T-helper 2 cell treated with Interferon-gamma antibody and Interleukin-4, amounts not matched to agents 100 ng/mL and 5 ng/mL, for 36 hours (primary cell): ENCODE results near the gene VPS35L. TPM values are rescaled to one million over a fixed set of nuclear protein-coding genes. Genes with fewer than 3 reads are reported as not detected.

Source experiments
- intact Hi-C: fragments of 100-400 bp; cut with micrococcal nuclease; formaldehyde crosslinking; loops from one replicate; pipeline ENCODE4 v1.15.1; 2023
- total RNA-seq: library from RNA; stranded (reverse); gene quantifications from 2 replicates; pipeline ENCODE4 v1.2.3, GENCODE V29; 2022

The VPS35L gene
- total RNA-seq, 1 donor from 2014 or later, result 59.5 TPM

DNA sequence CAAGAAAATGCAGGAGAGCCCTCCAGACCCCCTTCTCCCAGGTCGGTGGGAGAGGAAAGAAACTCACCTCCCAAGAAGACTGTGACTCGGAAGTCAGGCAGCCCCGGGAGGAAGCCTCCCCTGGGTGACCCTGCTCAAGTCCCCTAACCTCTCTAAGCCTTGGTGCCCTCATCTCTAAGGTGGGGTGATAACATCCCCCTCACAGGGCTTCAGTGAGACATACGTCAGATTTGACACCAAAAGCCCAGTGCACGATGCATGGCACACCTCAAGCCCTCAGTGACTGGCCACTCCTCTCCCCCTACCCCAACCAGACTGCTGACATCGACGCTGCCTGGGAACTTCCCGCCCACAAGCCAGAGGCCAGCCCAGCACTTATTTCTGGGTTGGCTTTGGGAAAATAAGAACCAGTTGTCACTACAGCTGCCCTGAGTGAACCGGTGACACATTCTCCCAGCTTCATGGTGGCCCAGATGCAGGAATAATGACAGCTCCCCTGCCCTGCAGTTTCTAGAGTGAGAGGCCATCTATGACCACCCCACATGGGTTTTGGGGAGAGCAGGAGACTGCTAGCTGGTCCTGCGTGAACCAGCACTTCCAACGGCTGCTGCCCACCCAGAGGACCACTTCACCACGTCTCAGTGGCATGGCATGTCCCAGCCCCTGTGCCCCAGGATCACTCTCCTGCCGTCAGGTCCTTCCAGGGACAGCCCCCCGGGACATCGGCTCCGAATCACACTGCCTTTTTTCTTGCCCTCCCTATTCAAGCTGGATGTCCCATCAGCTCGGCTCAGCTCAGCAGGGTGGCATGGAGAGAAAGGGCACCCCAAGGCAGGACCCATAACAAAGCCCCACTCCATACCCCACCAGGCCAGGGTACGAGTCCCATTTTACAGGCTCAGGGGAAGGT is 153.0 kb downstream of the VPS35L start:
- intact Hi-C loops, result no loop called here

DNA sequence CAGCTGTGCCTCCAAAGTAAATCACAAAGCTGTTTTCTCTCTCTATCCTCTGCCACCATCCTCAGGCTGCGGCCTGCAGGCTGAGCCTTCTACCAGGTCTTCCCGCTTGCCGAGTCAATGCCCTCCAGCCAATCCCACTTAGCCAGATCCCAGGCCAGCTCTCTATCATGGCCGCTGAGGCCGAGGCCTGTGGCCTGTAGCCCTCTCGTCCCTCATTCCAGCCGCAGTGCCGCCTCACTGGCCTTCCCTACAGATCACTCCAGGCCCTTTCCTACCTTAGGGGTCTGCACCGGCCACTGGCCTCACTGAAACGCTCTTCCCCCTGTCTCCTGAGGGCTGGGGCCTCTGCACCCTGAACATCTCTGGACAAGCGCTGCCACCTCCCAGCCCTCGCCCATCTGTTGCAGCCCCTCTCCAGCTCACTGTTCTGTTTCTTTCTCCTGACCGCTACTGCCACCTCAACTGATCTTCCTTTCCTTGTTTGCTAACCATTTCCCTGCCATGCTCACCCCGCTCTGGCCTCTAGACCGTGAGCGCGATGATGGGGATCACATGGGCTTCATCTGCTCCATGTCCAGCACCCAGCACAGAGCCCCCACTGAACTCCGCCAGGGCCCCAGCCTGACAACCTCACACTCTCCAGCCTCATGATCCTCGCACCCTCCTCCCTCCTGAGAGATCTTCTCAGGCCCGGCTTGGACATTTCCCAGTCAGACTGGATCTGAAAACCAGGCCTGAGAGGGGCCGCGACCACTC is 154.1 kb downstream of the VPS35L start:
- intact Hi-C loops, result no loop called here

DNA sequence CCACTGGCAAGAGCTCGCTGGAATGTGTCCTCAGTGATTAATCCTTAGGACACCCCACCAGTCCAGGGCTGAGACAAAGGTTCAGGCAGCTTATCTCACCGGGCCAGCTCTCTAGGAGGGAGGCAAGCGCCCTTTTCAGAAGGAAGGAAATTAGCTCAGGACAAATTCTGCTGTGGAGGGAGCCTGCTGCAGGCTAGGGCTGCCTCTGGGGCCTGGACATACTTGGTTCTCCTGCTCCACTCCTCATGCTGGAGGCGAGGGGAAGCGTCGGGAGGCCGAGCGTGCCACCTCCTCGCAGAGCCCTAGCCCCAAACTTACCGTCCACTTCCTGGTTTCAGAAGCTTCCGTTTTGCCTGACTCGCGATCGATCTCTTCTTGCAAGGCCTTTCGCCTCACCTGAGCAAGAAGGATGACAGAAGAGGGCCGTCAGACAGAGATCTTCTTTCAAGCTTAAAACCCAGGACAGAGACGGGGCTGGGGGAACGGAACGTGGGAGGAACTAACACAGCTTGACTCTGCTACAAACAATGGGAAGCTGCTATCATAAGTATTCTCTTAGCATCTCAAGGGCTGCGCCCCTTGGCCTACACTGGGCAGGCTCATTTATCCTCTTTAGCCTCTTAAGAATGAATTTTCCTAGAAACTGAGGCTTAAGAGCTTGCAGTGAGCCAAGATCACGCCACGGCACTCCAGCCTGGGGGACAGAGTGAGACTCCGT is 154.8 kb downstream of the VPS35L start:
- intact Hi-C loops, result no loop called here

DNA sequence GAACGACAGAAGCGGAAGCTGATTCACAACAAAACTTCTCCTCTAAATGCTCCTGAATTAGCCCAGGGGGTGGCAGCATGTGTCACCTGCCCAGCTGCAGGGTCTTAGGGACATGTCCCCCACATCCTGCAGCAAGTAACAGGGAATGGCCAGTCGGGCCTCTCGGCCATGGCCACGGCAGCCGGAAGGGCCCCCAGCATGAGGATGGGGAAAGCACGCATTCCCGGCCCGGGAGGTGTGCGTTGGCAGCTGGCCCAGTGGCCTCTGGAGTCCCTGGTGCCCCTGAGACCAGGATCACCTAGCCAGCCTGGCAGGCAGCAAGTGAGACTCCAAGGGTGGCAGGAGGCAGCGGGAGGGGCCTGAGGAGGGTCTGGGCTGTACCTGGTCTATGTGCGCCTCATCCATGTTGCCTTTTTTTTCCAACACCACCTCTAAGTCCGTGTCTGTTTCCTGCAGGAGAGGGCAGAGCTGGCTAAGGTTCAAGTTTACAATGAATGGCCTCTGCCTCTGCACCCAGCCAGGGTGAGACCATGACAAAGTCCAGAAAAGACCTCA is 155.6 kb downstream of the VPS35L start:
- intact Hi-C loops, result no loop called here

DNA sequence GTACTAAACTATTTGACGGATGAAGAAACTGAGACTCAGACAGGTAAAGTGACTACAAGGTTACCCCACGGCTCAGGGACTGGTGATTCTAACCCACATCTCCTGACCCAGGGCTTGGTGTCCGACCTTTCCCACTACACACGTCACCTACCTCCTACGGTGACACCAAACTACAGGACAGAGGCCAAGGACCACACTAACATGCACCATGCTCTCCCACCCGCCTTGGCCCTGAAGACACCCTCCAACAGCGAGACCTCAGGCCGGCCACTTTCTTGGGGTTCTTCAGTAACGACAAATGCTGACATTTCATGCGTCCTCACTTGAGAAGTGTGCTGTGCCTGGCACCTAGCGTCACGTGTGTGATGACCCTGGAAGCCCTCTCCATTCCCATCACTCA is 156.1 kb downstream of the VPS35L start:
- intact Hi-C loops, result no loop called here

DNA sequence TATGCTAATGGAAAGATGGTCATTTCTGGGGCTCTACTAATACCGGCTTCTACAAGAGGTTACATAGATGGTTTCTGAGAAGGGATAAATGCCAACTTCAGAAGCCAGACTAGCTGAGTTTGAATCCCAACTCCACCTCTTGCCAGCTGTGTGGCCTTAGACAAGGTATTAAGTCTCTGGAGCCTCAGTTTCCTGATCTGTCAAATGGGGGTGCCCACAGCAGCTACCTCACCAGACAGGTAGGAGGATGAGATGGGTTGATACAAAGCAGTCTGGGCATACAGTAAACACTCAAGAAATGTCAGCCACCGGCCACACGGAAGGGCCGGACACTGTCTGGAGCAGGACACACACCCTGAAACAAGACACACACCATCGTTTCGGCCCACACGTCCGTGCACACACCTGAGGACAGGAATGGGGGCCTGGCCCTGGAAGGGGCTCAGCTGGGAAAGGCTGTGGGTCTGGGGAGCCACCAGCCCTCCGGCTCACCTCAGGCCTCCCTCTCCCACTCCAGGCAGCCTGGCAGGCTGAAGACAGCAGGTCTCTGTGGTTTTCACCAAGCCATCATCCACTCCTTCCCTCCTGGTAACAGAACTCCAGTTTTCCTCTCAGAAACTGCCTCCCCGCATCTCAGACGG is 157.0 kb downstream of the VPS35L start:
- intact Hi-C loops, result no loop called here

DNA sequence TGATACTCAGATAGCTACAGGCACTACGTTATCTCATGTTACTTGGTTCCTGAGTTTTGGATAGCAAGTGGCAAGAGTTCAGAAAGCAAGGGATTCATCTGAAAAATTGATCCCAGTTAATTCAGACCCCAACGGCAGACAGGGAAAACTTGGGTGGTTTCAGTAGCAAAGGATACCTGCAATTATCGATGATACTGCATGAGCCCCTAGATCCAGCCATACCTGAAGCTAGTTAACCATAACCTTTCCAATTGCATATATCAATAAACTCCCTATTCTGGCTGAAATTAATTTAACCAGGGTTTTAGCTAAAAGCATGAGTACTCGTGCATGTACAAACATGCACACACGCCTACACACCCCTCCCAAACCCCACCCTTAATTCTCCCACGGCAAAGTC is 158.2 kb downstream of the VPS35L start:
- intact Hi-C loops, result no loop called here

DNA sequence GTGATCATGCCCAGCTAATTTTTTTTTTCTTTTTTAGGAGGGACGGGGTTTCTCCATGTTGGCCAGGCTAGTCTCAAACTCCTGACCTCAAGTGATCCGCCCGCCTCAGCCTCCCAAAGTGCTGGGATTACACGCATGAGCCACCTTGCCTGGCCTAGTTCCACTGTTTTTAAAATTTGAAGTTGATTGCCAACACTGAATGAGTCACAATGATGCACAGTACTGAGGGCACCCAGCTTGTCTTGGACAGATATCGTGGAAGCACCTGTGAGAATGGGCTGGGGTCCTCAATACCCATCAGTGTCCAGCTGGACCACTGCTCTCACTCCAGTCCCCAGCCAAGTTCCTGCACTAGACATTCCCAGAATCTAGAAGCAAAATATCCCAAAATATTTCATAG is 160.1 kb downstream of the VPS35L start:
- intact Hi-C loops, result loop anchor here (5.0 kb wide), 1 partner anchor 113 kb away; no protein-coding TSS in a partner anchor

DNA sequence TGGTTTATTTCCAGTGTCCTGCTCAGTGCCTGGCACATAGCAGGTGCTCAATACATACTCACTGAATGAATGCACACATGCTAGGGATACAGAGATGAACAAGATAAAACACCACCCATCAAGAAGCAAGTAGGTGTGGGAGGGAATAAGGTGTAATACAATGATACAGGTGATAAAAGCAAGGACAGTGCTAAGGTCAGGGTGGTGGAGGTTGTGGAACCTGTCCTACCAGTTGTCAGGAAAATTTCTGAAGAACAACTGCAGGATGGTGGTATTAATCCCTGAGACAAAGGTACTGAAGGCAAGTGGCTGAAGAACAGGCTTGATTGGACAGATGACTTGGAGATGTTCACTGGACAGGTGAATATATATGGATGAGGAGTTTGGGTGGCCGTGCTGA is 160.7 kb downstream of the VPS35L start:
- intact Hi-C loops, result loop anchor here (5.0 kb wide), 1 partner anchor 114 kb away; no protein-coding TSS in a partner anchor

DNA sequence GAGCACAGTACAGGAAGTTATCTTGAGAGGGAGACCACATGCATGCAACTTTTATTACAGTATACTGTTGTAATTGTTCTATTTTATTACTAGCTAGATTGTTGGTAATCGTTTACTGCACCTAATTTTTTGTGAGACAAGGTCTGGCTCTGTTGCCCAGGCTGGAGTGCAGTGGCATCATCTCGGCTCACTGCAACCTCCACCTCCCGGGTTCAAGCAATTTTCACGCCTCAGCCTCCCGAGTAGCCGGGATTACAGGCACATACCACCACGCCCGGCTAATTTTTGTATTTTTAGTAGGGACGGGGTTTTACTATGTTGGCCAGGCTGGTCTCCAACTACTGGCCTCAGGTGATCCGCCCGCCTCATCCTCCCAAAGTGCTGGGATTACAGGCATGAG is 161.2 kb downstream of the VPS35L start:
- intact Hi-C loops, result loop anchor here (5.0 kb wide), 1 partner anchor 114 kb away; no protein-coding TSS in a partner anchor

DNA sequence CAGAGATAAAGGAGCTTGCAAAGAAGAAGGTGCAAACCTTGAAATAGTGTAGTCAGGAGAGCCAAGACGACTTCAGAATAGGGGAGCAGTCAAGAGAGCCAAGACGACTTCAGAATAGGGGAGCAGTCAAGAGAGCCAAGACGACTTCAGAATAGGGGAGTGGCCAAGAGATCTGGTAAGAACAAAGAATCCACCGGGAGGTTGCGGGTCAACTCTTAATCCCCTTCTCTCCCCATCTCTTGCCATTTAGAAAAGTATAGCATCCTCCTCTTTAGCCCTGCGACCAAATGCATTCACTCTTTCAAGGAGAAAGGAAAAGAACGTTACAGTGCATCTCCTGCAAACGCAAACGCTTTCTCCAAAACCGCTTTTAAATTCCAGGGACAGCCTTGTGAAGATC is 161.8 kb downstream of the VPS35L start:
- intact Hi-C loops, result loop anchor here (5.0 kb wide), 1 partner anchor 115 kb away; no protein-coding TSS in a partner anchor

DNA sequence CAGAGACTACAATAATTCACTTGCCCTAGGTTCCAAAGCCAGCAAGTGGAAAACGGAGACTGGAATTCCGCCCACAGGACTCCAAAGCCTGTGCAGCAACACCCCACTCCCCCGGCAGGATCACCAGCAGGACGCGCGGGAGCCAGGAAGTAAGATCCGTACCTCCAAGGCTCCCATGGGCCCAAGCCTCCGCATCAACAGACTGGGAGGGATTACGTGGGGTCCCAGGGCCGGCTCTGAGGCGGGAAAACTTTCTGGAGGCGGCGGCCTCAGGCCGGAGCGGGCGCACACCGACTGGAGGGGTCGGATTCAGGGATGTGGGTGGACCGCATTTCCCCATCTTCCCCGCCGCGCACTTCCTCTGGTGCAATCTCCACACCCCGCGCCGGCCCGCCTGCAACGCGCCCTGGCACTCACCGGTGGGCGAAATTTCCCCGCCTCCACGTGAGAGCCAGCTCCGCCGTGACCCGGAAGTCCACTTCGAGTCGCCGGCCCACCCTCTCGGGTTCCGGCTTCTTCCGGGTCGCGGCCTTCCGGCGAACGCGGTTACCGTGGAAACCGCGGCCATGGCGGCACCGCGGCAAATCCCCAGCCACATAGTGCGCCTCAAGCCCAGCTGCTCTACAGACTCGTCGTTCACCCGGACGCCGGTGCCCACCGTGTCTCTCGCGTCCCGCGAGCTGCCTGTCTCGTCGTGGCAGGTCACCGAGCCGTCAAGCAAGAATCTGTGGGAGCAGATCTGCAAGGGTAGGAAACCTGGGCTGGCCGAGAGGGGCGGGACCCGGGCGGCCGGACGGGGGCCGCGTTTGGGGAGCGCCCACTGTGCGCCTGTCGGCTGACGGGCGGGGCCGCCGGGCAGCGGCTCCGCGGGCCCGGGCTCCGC is 162.5 kb downstream of the VPS35L start, which contains the start of the genes IQCK and KNOP1:
Gene IQCK, plus strand, starts transcription at position 531 of the 883 bp plus-strand sequence. Its CDS starts 36 bp downstream, at position 567.
Gene KNOP1, minus strand, starts transcription at position 487 of the 883 bp plus-strand sequence. CDS start 3,192 bp downstream, outside the sequence.
- intact Hi-C loops, result loop anchor here (1.0 to 5.0 kb wide), 4 partner anchors 116 to 195 kb away; partner anchors contain the start of genes CCP110 and VPS35L

DNA sequence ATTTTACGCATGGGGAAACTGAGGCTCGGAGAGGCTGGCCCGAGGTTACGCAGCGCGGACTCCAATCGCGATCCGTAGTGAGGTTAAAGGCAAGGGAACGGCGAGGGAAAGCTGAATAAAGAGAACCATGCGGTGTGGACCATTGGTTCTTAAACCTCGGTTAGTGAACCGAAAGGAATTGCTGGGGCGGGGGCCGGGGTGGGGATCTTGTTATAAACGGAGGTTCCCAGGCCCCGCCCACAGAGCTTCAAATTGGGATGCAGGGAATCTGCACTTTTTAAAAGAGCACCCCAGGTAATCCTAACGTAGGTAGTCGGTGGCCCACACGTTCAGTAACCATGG is 163.1 kb downstream of the VPS35L start:
- intact Hi-C loops, result loop anchor here (1.0 to 5.0 kb wide), 4 partner anchors 116 to 195 kb away; partner anchors contain the start of genes CCP110 and VPS35L

DNA sequence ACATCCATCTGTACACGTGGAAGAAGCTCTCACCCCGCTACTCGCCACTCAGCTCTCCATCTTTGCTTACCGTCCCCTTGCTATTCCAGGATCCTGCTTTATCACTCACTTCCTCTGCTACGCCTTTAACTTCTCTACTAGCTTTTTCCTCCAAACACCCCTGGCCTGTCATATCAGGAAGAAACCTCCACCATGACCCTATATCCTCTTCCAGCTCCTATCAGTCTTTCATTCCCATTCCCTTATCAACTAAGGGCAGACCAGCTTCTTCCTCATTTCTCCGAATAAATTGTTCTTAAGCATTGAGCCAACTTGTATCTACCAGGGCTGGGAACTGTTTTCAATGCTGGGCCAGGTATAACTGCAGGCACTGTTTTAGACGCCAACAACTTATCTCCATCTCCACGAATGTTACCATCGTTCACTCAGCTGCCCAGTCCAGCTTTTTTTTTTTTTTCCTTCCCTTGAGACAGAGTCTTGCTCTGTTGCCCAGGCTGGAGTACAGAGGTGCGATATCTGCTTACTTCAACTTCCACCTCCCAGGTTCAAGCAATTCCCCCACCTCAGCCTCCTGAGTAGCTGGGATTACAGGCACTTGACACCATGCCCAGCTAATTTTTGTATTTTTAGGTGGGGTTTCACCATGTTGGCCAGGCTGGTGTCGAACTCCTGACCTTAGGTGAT is 166.9 kb downstream of the VPS35L start:
- intact Hi-C loops, result no loop called here

DNA sequence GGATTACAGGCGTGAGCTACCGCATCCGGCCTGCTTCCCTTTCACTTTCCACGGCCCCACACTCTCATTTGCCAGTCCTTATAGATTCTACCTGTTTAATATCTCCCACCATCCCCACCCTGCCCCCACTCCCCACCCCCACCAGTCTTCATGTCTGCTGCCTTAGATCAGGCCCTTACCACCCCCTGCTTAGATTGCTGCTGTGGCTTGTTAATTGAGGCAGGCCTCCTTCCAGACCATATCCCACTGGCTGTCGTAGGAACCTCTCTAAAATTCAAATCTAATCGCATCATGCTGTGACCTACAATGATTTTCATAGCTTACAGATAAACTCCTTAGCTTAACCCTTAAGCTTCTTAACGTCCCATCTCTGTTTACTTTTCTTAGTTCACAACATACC is 167.5 kb downstream of the VPS35L start:
- intact Hi-C loops, result no loop called here

DNA sequence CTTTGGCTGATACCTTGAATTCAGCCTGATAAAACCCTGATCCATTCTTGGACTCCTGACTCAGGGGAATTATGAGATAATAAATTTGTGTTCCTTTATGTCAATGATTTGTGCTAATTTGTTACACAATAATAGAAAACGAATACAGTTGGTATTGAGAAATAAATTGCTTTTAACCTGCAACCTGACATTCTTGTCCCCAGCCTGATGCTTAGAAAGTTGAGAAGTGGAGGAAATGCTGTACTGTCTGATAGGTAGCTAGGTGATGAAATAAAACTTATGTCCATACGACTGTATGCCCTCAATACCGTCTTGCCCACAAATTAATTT is 173.1 kb downstream of the VPS35L start:
- intact Hi-C loops, result no loop called here

DNA sequence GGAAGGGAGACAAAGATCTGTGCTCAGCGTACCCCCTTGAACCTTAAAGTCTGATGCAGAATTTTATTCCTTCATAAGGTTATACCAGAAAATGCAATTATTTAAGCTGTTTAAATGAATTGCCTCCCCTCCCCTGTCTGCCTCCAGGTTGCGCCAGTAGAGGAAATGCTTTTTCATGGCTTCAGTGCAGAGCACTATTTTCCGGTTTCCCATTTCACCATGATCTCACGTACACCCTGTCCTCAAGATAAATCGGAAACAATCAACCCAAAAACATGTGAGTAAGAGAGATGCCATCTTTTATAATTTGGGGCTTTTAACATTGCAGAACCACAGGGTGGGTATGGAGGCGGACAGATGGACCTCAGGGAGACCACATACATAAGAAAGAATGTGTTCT is 178.0 kb downstream of the VPS35L start:
- intact Hi-C loops, result no loop called here

DNA sequence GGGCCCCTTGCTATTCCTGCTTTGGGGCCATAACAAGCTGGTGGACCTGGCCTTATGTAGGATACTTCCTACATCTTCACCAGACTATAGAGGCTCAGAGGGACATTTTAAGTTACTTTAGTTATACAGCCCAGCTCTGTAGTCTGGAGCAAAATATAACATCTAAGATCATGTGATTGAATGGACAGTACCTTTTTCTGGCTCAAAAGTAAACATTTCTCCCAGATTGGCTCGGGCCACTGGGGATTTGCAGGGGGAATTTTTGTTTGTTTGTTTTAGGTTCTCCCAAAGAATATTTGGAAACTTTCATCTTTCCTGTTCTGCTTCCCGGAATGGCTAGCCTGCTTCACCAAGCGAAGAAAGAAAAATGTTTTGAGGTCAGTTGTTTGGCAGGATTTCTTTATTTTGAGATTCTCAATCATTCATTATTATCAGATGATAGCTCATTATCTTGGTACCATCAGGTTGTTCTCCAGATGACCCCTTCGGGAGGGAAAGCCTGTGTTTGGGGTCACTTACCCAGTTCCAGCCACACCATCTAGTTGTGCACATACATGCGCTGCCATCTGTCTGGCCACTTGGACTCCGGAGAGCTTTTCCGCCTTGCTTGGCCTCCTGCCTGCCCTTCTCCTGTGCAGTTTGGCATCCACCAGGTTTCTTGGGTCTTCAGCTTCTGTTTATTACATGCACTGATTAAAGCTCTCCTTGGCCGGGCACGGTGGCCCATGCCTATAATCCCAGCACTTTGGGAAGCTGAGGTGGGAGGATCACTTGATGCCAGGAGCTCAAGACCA is 179.8 kb downstream of the VPS35L start:
- intact Hi-C loops, result no loop called here
